HepG2 (cell line): Measurements from ENCODE around the gene CCDC158. TPM values are rescaled to one million over a fixed set of nuclear protein-coding genes. Genes with fewer than 3 reads are reported as not detected.

ENCODE experiments used
- CEBPB ChIP-seq: IDR thresholded peaks from 2 replicates; pipeline ENCODE4 v1.6.1; 2011; ENCODE audit warnings: low read depth, low read length, improper control_type of control experiment, borderline replicate concordance
- DPF2 ChIP-seq: sonication (generic); formaldehyde crosslinking; IDR thresholded peaks from 2 replicates; pipeline ENCODE4 v1.4.0; 2020; ENCODE audit warnings: mild to moderate bottlenecking, low read depth, missing genetic modification reagents, borderline replicate concordance
- HOXA9 ChIP-seq: sonication (generic); formaldehyde crosslinking; IDR thresholded peaks from 2 replicates; pipeline ENCODE4 v1.8.1; 2022; ENCODE audit warnings: missing genetic modification reagents, mild to moderate bottlenecking, moderate library complexity, borderline replicate concordance
- KLF6 ChIP-seq: IDR thresholded peaks from 2 replicates; pipeline ENCODE4 v1.8.0; 2016; ENCODE audit warnings: missing biosample characterization, missing genetic modification reagents
- NR2C2 ChIP-seq: sonication (generic); formaldehyde crosslinking; IDR thresholded peaks from 2 replicates; pipeline ENCODE4 v1.4.0; 2020; ENCODE audit warnings: missing genetic modification reagents, mild to moderate bottlenecking, moderate library complexity, borderline replicate concordance
- PHF21A ChIP-seq: sonication (generic); formaldehyde crosslinking; IDR thresholded peaks from 2 replicates; pipeline ENCODE4 v1.5.0; 2020; ENCODE audit warnings: mild to moderate bottlenecking, missing genetic modification reagents
- PITX1 ChIP-seq: sonication (generic); formaldehyde crosslinking; IDR thresholded peaks from 2 replicates; pipeline ENCODE4 v1.5.1; 2020; ENCODE audit warnings: mild to moderate bottlenecking, missing genetic modification reagents
- RERE ChIP-seq: IDR thresholded peaks from 2 replicates; pipeline ENCODE4 v1.6.1; 2016; ENCODE audit warnings: low read depth, missing genetic modification reagents, missing compliant biosample characterization
- RNF2 ChIP-seq: fragments of 450-650 bp; conservative IDR thresholded peaks from 2 replicates; pipeline ENCODE4 v1.6.1; 2016; ENCODE audit warnings: low read depth
- SKI ChIP-seq: fragments of 450-650 bp; IDR thresholded peaks from one replicate; pipeline ENCODE4 v1.6.1; 2018; ENCODE audit warnings: mild to moderate bottlenecking; ENCODE audit not compliant: partially characterized antibody
- ZFP91 ChIP-seq: sonication (generic); formaldehyde crosslinking; IDR thresholded peaks from 2 replicates; pipeline ENCODE4 v1.9.0; 2022; ENCODE audit warnings: missing genetic modification reagents, mild to moderate bottlenecking, borderline replicate concordance
- ZKSCAN8 ChIP-seq: IDR thresholded peaks from 2 replicates; pipeline ENCODE4 v1.6.1; 2016; ENCODE audit warnings: borderline replicate concordance, missing genetic modification reagents, missing compliant biosample characterization
- ZNF251 ChIP-seq: sonication (generic); formaldehyde crosslinking; IDR thresholded peaks from 2 replicates; pipeline ENCODE4 v1.9.0; 2021; ENCODE audit warnings: mild to moderate bottlenecking, missing genetic modification reagents
- ZNF276 ChIP-seq: sonication (generic); formaldehyde crosslinking; IDR thresholded peaks from 2 replicates; pipeline ENCODE4 v1.4.0; 2020; ENCODE audit warnings: mild to moderate bottlenecking, low read depth, missing genetic modification reagents
- ZNF280D ChIP-seq: sonication (generic); formaldehyde crosslinking; IDR thresholded peaks from 2 replicates; pipeline ENCODE4 v1.5.1; 2020; ENCODE audit warnings: mild to moderate bottlenecking, missing genetic modification reagents
- ZNF496 ChIP-seq: sonication (generic); formaldehyde crosslinking; IDR thresholded peaks from 2 replicates; pipeline ENCODE4 v1.8.1; 2023; ENCODE audit warnings: mild to moderate bottlenecking, moderate library complexity, missing genetic modification reagents; ENCODE audit not compliant: insufficient replicate concordance
- polyA plus RNA-seq, 8 experiments: library from polyadenylated mRNA; depleted of rRNA in 3 of 8; stranded (reverse) in 7 of 8; unstranded in 1 of 8; fragments of >200 nt; fragmentation: Illumina TruSeq in 4 of 8; extraction: Trizol in 4 of 8; gene quantifications; 2 replicates each; pipeline versions ENCODE4 v1.2.1 to v1.2.3, GENCODE V29; 2011 to 2016; ENCODE audit warnings: low read depth in 4 of 8, missing spikeins in 1 of 8, mixed read lengths in 1 of 8; ENCODE audit not compliant: insufficient read depth in 1 of 8
- total RNA-seq, 5 experiments: library from RNA; depleted of rRNA; stranded (reverse); fragments of >200 nt; fragmentation: Illumina TruSeq; extraction: Trizol; gene quantifications; 2 replicates each; pipeline ENCODE4 v1.2.3, GENCODE V29; 2016; ENCODE audit warnings: low read depth in 1 of 5

The CCDC158 gene
- total and polyA plus RNA-seq, 2 of the 13 experiments (the other 11 are each of a cell fraction or from before 2014, with no cell fraction given), result not detected

GRCh38 chr4:76275486-76276124, 145.3 kb downstream of the CCDC158 start (continued):
- 0 out of 2 replicates have a peak, but pooled peaks have one; percentile 20 for TF ChIP-seq RERE (CRISPR knock-in tag)
- TF ChIP-seq SKI, result peak; percentile 81
- 0 out of 2 replicates have a peak, but pooled peaks have one; percentile 62 for TF ChIP-seq KLF6 (CRISPR knock-in tag)
- TF ChIP-seq PITX1, result 0 out of 2 replicates have a peak, but pooled peaks have one; percentile 10
- TF ChIP-seq RNF2, result no peak
- no peak for TF ChIP-seq PHF21A (CRISPR knock-in tag)
- no peak for TF ChIP-seq ZNF496 (CRISPR knock-in tag)
- TF ChIP-seq ZNF280D (CRISPR knock-in tag), result peak; percentile 27; the same call in 1 of the 2 replicates
- TF ChIP-seq DPF2, result no peak
- TF ChIP-seq HOXA9 (CRISPR knock-in tag), result no peak
- TF ChIP-seq ZKSCAN8 (CRISPR knock-in tag), result no peak
- 0 out of 2 replicates have a peak, but pooled peaks have one; percentile 39 for TF ChIP-seq NR2C2 (CRISPR knock-in tag)
- no peak for TF ChIP-seq CEBPB
- no peak for TF ChIP-seq ZNF276 (CRISPR knock-in tag)
- no peak for TF ChIP-seq ZNF251
- no peak for TF ChIP-seq ZFP91
